Mesenchymal stem cell (in vitro differentiated cells and primary cell): ENCODE data around the gene KIF3C. TPM values are rescaled to one million over a fixed set of nuclear protein-coding genes. Genes with fewer than 3 reads are reported as not detected.
"Not testable (repeated sequence)": the region's sequence is repeated elsewhere in the genome, so short reads cannot be mapped to it uniquely, and the experiment has no call there.

Experiments used
- DNase-seq: peaks from one replicate; pipeline ENCODE4 v3.0.0-alpha.2; 2013
- H2AFZ ChIP-seq: one replicate; pipeline ENCODE4 v1.6.1; 2013; ENCODE audit warnings: low read depth, mild to moderate bottlenecking, control low read depth, inconsistent platforms, low read length, moderate library complexity
- H2AK5ac ChIP-seq: 2 replicates; pipeline ENCODE4 v1.6.1; 2013; ENCODE audit warnings: low read length, moderate library complexity, mild to moderate bottlenecking, inconsistent platforms; ENCODE audit not compliant: severe bottlenecking
- H2BK120ac ChIP-seq: one replicate; pipeline ENCODE4 v1.6.1; 2013; ENCODE audit warnings: low read depth, mild to moderate bottlenecking, inconsistent platforms, low read length, moderate library complexity
- H2BK12ac ChIP-seq, 2 experiments: one replicate each; pipeline ENCODE4 v1.6.1; 2013; ENCODE audit warnings: inconsistent platforms in 2 of 2, low read length in 2 of 2, mild to moderate bottlenecking in 2 of 2, moderate library complexity in 2 of 2, control low read depth in 1 of 2
- H2BK15ac ChIP-seq: one replicate; pipeline ENCODE4 v1.6.1; 2013; ENCODE audit warnings: mild to moderate bottlenecking, low read depth, inconsistent platforms; ENCODE audit not compliant: poor library complexity, severe bottlenecking
- H2BK5ac ChIP-seq: 2 replicates; pipeline ENCODE4 v1.6.1; 2013; ENCODE audit warnings: low read depth, mild to moderate bottlenecking, low read length, control low read depth, inconsistent platforms; ENCODE audit not compliant: poor library complexity, severe bottlenecking
- H3K14ac ChIP-seq, 2 experiments: one replicate each; pipeline ENCODE4 v1.6.1; 2013; ENCODE audit warnings: inconsistent platforms in 2 of 2, low read length in 2 of 2, control low read depth in 1 of 2, mild to moderate bottlenecking in 1 of 2, moderate library complexity in 1 of 2
- H3K18ac ChIP-seq, 2 experiments: one replicate each; pipeline ENCODE4 v1.6.1; 2013; ENCODE audit warnings: inconsistent platforms in 2 of 2, low read length in 2 of 2, control low read depth in 1 of 2, low read depth in 1 of 2, mild to moderate bottlenecking in 1 of 2
- H3K23ac ChIP-seq, 2 experiments: one replicate each; pipeline ENCODE4 v1.6.1; 2013; ENCODE audit warnings: inconsistent platforms in 2 of 2, low read length in 2 of 2, mild to moderate bottlenecking in 2 of 2, moderate library complexity in 2 of 2, control low read depth in 1 of 2
- H3K27ac ChIP-seq: 2 replicates; pipeline ENCODE4 v1.5.1; 2013; ENCODE audit warnings: mild to moderate bottlenecking, moderate library complexity, low read length, control low read depth, inconsistent platforms; ENCODE audit not compliant: poor library complexity, severe bottlenecking
- H3K27me3 ChIP-seq, 2 experiments: 2 replicates each; pipeline versions ENCODE4 v1.6.1 to v1.7.0; 2013; ENCODE audit warnings: low read length in 2 of 2, mild to moderate bottlenecking in 2 of 2, moderate library complexity in 2 of 2, control low read depth in 1 of 2, inconsistent platforms in 1 of 2; ENCODE audit not compliant: control insufficient read depth in 1 of 2, insufficient read depth in 1 of 2
- H3K36me3 ChIP-seq, 2 experiments: 2 replicates each; pipeline versions ENCODE4 v1.6.1 to v1.7.0; 2013; ENCODE audit warnings: low read length in 2 of 2, control low read depth in 1 of 2, inconsistent platforms in 1 of 2, low read depth in 1 of 2, mild to moderate bottlenecking in 1 of 2; ENCODE audit not compliant: insufficient read depth in 2 of 2, control insufficient read depth in 1 of 2
- H3K4ac ChIP-seq, 2 experiments: one replicate each; pipeline ENCODE4 v1.6.1; 2013; ENCODE audit warnings: inconsistent platforms in 2 of 2, low read length in 2 of 2, mild to moderate bottlenecking in 2 of 2, moderate library complexity in 2 of 2, control low read depth in 1 of 2, low read depth in 1 of 2
- H3K4me1 ChIP-seq: 2 replicates; pipeline ENCODE4 v1.6.1; 2013; ENCODE audit warnings: low read depth, low read length, control low read depth; ENCODE audit not compliant: control insufficient read depth, insufficient read depth
- H3K4me2 ChIP-seq: 2 replicates; pipeline ENCODE4 v1.6.1; 2013; ENCODE audit warnings: low read length, mild to moderate bottlenecking, inconsistent platforms; ENCODE audit not compliant: poor library complexity, severe bottlenecking
- H3K4me3 ChIP-seq, 2 experiments: 2 replicates each; pipeline versions ENCODE4 v1.5.1 to v1.7.0; 2013; ENCODE audit warnings: low read length in 2 of 2, mild to moderate bottlenecking in 2 of 2, control low read depth in 1 of 2, low read depth in 1 of 2; ENCODE audit not compliant: insufficient read depth in 1 of 2
- H3K79me1 ChIP-seq: replicated peaks from 2 replicates; pipeline ENCODE4 v1.6.1; 2013; ENCODE audit warnings: mild to moderate bottlenecking, control low read depth, low read length, inconsistent platforms; ENCODE audit not compliant: poor library complexity, severe bottlenecking
- H3K9ac ChIP-seq: 2 replicates; pipeline ENCODE4 v1.7.0; 2013; ENCODE audit warnings: mild to moderate bottlenecking, low read length, moderate library complexity
- H3K9me3 ChIP-seq: 2 replicates; pipeline ENCODE4 v1.7.0; 2013; ENCODE audit warnings: mild to moderate bottlenecking, low read length; ENCODE audit not compliant: control insufficient read depth
- H4K8ac ChIP-seq: one replicate; pipeline ENCODE4 v1.6.1; 2013; ENCODE audit warnings: inconsistent platforms, mild to moderate bottlenecking, low read length, moderate library complexity
- H4K91ac ChIP-seq: one replicate; pipeline ENCODE4 v1.6.1; 2013; ENCODE audit warnings: mild to moderate bottlenecking, low read length, inconsistent platforms
- WGBS: methylation state at CpG from one replicate; pipeline ENCODE4 v1.1.7; 2013; ENCODE audit warnings: mixed read lengths; 5-methylcytosine and 5-hydroxymethylcytosine counted together
- polyA plus RNA-seq, 2 experiments: library from polyadenylated mRNA; stranded (reverse); fragments of 200-250 nt; gene quantifications; one replicate each; pipeline ENCODE4 v1.2.3, GENCODE V29; 2013

Gene KIF3C
- 16.9 TPM for polyA plus RNA-seq (2013, experiment 1 of 2)
- 15.9 TPM for polyA plus RNA-seq (2013, experiment 2 of 2)

DNA sequence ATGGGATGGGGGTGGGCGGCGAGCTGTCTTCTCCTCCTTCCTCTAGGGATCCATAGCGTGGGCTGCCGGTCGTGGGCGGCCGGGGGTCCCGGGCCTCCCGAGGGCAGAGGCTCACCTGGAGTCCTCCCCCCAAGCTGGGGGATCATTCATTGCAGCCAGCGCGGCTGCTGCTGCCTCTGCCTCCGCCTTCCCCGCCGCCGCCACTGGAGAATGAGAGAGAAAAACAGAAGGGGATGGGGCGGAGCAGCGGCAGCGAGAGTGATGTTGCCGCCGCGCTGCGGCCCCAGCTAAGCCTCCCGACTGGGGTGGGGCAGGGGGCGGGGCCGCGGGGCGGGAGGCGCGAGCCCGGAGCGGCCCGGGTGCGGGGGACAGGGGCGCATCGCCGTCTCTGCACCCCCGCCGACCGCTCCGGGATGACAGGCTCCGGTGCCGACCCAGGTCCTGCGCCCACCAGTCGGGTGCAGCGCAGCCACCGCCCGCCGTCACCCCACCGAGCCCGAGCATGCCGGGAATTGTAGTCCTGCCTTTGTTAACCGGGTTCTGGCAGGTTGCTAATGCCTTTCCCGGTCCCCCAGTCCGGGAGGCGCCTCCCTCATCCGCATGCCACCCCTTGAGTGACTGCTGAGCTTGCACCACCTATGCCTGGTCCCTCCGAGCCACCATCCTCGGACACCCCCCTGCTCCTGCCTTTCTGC, at the start of gene KIF3C:
TSS of gene KIF3C (minus strand) at position 225 of the 695 bp plus-strand sequence. CDS start 580 bp downstream, outside the sequence.
- H3K9ac ChIP-seq, result peak within 1 kb of the TSS; percentile 83
- peak within 1 kb of the TSS; percentile 92 for H2AFZ ChIP-seq
- H3K36me3 ChIP-seq, result peaks cover 0 to 16% of the 10 kb centered on the region in 2 experiments
- peak within 1 kb of the TSS; percentile 13 for H2AK5ac ChIP-seq
- H3K18ac ChIP-seq, result peak within 1 kb of the TSS; percentile 35 to 93
- H4K8ac ChIP-seq, result peak within 1 kb of the TSS; percentile 81
- DNase-seq, result peak; percentile 71
- H3K4me1 ChIP-seq, result peaks cover 43% of the 10 kb centered on the region
- H3K4ac ChIP-seq, result peak within 1 kb of the TSS; percentile 79 to 83
- peak within 1 kb of the TSS; percentile 54 to 64 for H2BK12ac ChIP-seq
- peak within 1 kb of the TSS in 1 of 2 experiments; percentile 87 for H3K14ac ChIP-seq
- no peak within 1 kb of the TSS for H3K27ac ChIP-seq
- peaks cover 15% of the 10 kb centered on the region for H3K79me1 ChIP-seq
- 1% methylated on average over 44 of the region's 58 CpGs for WGBS
- no peaks in the 10 kb centered on the region for H3K27me3 ChIP-seq
- no peak within 1 kb of the TSS for H2BK5ac ChIP-seq
- peak within 1 kb of the TSS; percentile 78 for H3K4me2 ChIP-seq
- H3K9me3 ChIP-seq, result no peaks in the 10 kb centered on the region
- H3K4me3 ChIP-seq, result peak within 1 kb of the TSS; percentile 78 to 90
- no peak within 1 kb of the TSS for H4K91ac ChIP-seq
- H2BK15ac ChIP-seq, result peak within 1 kb of the TSS; percentile 60
- H2BK120ac ChIP-seq, result peak within 1 kb of the TSS; percentile 56
- H3K23ac ChIP-seq, result peak within 1 kb of the TSS in 1 of 2 experiments; percentile 96

DNA sequence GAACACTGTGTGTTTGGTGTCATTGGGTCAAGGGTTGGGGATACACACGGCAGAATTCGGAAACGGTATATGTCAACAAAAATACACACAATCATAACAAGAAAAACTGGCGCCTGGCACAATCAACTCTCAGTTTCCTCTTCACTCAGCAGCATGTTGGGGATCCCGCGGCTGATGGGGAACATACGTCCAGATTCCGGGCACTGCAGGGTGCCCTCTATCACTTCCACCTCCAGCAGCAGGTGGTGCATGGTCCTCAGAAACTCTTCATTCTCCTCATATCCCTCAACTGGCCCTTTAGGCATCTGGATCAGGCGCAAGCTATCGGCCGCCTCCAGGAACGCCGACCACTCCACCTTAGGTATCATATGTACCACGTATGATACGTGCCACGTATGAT, 45.8 kb upstream of the KIF3C start:
- H3K4me1 ChIP-seq, H3K4ac ChIP-seq, H3K27ac ChIP-seq, H4K91ac ChIP-seq, H3K36me3 ChIP-seq, H2AFZ ChIP-seq, H2BK120ac ChIP-seq, H3K4me2 ChIP-seq, H3K27me3 ChIP-seq, H3K9me3 ChIP-seq, H2BK5ac ChIP-seq, H3K79me1 ChIP-seq, H3K23ac ChIP-seq, H2BK15ac ChIP-seq, H4K8ac ChIP-seq, H2AK5ac ChIP-seq, H3K4me3 ChIP-seq, H2BK12ac ChIP-seq, DNase-seq, H3K18ac ChIP-seq, H3K9ac ChIP-seq, H3K14ac ChIP-seq: not testable (repeated sequence)
- 95% methylated on average over 16 of the region's 16 CpGs for WGBS

DNA sequence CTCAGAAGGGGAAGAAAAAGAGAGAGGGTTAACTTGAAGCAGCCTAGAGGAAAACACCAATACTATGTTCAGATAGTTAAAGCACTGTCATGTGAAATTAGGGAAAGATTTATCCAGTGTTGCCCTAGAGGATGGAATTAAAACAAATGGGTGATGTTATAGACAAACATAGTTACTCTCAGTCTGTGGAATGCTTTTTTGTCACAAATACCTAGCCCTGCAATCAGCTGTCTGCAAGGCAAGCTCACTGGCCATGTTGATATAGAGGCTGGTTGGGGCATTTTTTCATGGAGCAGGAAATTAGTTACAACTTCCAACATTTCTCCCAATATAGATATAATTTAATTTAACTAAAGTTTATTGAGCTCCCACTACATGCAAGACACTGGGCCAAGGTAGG, 43.2 kb upstream of the KIF3C start:
- Histone ChIP-seq H3K36me3 (no peaks in the 10 kb centered on the region), H4K8ac (no peak overlapping the region), H3K79me1 (no peaks in the 10 kb centered on the region), H2BK15ac (no peak overlapping the region), H2BK120ac (no peak overlapping the region), H2BK12ac (no peak overlapping the region), H3K4ac (no peak overlapping the region), H3K27me3 (no peaks in the 10 kb centered on the region), H3K23ac (no peak overlapping the region), H3K14ac (no peak overlapping the region), H3K4me1 (no peaks in the 10 kb centered on the region), H2BK5ac (no peak overlapping the region), H3K9ac (no peak overlapping the region), H2AK5ac (no peak overlapping the region), H3K18ac (no peak overlapping the region), H3K9me3 (no peaks in the 10 kb centered on the region), H2AFZ (no peak overlapping the region), H3K4me2 (no peak overlapping the region), H4K91ac (no peak overlapping the region), H3K27ac (no peak overlapping the region), H3K4me3 (no peak overlapping the region)
- no peak for DNase-seq

DNA sequence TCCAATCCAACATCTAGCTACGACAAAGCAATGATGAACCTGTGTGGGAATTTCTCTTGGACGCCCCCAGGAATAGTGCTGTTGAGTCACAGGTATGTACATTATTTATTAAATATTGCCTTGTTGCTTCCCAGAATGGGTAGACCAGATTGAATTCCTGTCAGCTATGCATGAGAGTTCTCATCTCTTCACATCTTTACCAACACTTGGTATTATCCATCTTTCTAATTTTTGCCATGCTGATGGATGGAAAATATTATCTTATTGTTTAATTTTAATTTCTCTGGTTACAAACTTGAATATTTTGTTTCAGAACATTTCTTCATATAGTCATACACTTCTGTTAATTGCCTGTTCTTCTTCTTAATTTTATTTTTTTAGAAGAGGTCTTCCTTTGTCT, 42.0 kb upstream of the KIF3C start:
- Histone ChIP-seq H3K79me1 (no peaks in the 10 kb centered on the region), H3K4me2 (no peak overlapping the region), H2BK12ac (no peak overlapping the region), H4K91ac (no peak overlapping the region), H2BK15ac (no peak overlapping the region), H3K14ac (no peak overlapping the region), H3K4ac (no peak overlapping the region), H2BK5ac (no peak overlapping the region), H3K4me1 (peaks cover 5% of the 10 kb centered on the region), H4K8ac (no peak overlapping the region), H3K36me3 (no peaks in the 10 kb centered on the region), H3K27me3 (no peaks in the 10 kb centered on the region), H3K23ac (no peak overlapping the region), H3K27ac (no peak overlapping the region), H3K9ac (no peak overlapping the region), H2AFZ (no peak overlapping the region), H3K18ac (no peak overlapping the region), H3K4me3 (no peak overlapping the region), H3K9me3 (no peaks in the 10 kb centered on the region), H2BK120ac (no peak overlapping the region), H2AK5ac (no peak overlapping the region)
- no peak for DNase-seq
- 100% methylated on average over 2 of the region's 2 CpGs for WGBS
